Stomach (tissue), 9 donors: Measurements from ENCODE around the gene PRKCA. TPM values are rescaled to one million over a fixed set of nuclear protein-coding genes. Genes with fewer than 3 reads are reported as not detected.

ENCODE experiments used
- DNase-seq, 2 donors: peaks; one replicate each; pipeline versions ENCODE4 v3.0.0 to v3.0.0-alpha.2; 2013 to 2019
- H3K27ac ChIP-seq, 5 donors: fragments of 200-600 bp in 4 of 5; sonication (generic) in 4 of 5; one replicate each; pipeline ENCODE4 v1.5.1; 2013 to 2019; ENCODE audit warnings: mild to moderate bottlenecking in 1 of 5, moderate library complexity in 1 of 5
- H3K27me3 ChIP-seq, 3 donors: fragments of 200-600 bp; sonication (generic); one replicate each; pipeline ENCODE4 v1.5.1; 2017 to 2019; ENCODE audit warnings: mixed run types in 1 of 3
- H3K36me3 ChIP-seq, 4 donors: fragments of 200-600 bp; sonication (generic); 1 replicate in 3 of 4; 2 replicates in 1 of 4; pipeline ENCODE4 v1.5.1; 2016 to 2019
- H3K4me1 ChIP-seq, 4 donors: fragments of 200-600 bp; sonication (generic); one replicate each; pipeline ENCODE4 v1.5.1; 2016 to 2019
- H3K4me3 ChIP-seq, 4 donors: fragments of 200-600 bp; sonication (generic) in 3 of 4; one replicate each; pipeline ENCODE4 v1.5.1; 2016 to 2019; ENCODE audit warnings: mild to moderate bottlenecking in 1 of 4
- H3K9me3 ChIP-seq, 4 donors: fragments of 200-600 bp; sonication (generic); one replicate each; pipeline ENCODE4 v1.5.1; 2016 to 2019
- EP300 ChIP-seq: sonication (generic); formaldehyde crosslinking; IDR thresholded peaks from one replicate; pipeline ENCODE4 v1.6.1; 2017; ENCODE audit warnings: antibody characterized with exemption
- POLR2A ChIP-seq, 4 donors: fragments of 450-650 bp; IDR thresholded peaks; one replicate each; pipeline ENCODE4 v1.6.1; 2016; ENCODE audit warnings: antibody characterized with exemption in 4 of 4, control low read depth in 2 of 4, mild to moderate bottlenecking in 1 of 4, moderate library complexity in 1 of 4
- POLR2AphosphoS5 ChIP-seq, 3 donors: sonication (generic); formaldehyde crosslinking; IDR thresholded peaks; one replicate each; pipeline ENCODE4 v1.6.1; 2016; ENCODE audit warnings: antibody characterized with exemption in 3 of 3
- WGBS, 5 donors: extraction: QIAGEN DNeasy Blood & Tissue Kit in 3 of 5; methylation state at CpG; one replicate each; pipeline versions ENCODE4 v1.1.5 to v1.1.7; 2013 to 2018; 5-methylcytosine and 5-hydroxymethylcytosine counted together
- intact Hi-C: fragments of 100-400 bp; cut with DNase I; formaldehyde crosslinking; loops from one replicate; pipeline ENCODE4 v1.15.1; 2023; ENCODE audit warnings: low total_unique reads
- polyA plus RNA-seq, 3 donors: library from polyadenylated mRNA; stranded (reverse); fragments of 200-250 nt; gene quantifications; one replicate each; pipeline ENCODE4 v1.2.3, GENCODE V29; 2013
- total RNA-seq, 5 donors: library from RNA; depleted of rRNA; stranded (reverse); fragments of >200 nt; gene quantifications; one replicate each; pipeline versions ENCODE4 v1.1.0 to v1.2.3, GENCODE V29; 2014 to 2016
- TF ChIP-seq, protein P1 (sequence below), 7 experiments: fragments of 450-650 bp in 4 of 7; fragments of 200-600 bp in 3 of 7; sonication (generic) in 3 of 7; IDR thresholded peaks; one replicate each; pipeline ENCODE4 v1.5.1; 2016 to 2019; ENCODE audit warnings: antibody characterized with exemption in 7 of 7, control low read depth in 2 of 7, mild to moderate bottlenecking in 1 of 7
- donor health status: healthy with polysubstance abuse.
- donor health status: Bipolar disorder and iron deficiency.
- donor health status: healthy.

PRKCA gene
- total and polyA plus RNA-seq, 8 donors, result 2.1 to 41.1 (median 12.2) TPM

DNA sequence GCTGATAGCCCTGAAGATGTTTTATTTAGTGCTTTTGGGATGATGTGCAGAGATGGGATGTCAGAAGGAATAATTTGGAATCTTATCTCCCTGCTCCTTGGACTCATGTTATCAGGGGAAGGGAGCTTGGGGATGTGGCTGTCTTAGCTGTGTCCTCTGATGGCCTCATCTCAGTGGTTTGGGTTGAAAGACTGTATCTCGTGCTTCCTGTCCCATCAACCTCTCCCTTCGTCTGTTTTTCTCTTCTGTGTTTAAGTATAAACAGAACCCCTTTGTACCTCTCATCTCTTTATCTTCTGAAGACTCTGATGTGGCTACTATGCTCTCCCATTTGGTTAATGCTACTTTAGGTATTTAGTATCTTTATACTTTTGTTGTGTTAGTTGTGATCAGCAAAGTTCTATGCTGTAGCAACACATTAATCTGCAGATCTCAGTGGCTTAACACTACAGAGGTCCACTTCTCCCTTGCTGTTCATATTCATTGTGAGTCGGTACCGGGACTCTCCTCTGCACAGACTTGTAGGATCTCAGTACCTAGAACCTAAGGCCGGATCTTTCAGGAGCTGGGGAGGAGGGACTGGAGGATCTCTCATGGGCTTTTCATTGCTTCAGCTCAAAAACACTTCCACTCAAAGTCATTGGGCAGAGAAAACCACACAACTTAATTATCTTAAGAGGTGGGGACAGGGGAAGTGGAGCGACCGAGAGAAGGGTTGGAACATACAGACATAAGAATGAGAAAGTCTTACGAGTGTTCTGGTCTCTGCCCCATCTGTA is 28.8 kb downstream of the PRKCA start:
- Histone ChIP-seq H3K9me3 (no peaks in the 10 kb centered on the region), H3K36me3 (no peaks in the 10 kb centered on the region), H3K27me3 (no peaks in the 10 kb centered on the region), H3K27ac (peak overlapping the region in 1 of 5 donors; percentile 13), H3K4me1 (peaks cover 0 to 27% (median 12%) of the 10 kb centered on the region in 4 donors), H3K4me3 (no peak overlapping the region)
- intact Hi-C loops, result no loop called here
- TF ChIP-seq POLR2A (IDR thresholded peaks at IDR 0.05), result no peak
- TF ChIP-seq, protein P1, sequence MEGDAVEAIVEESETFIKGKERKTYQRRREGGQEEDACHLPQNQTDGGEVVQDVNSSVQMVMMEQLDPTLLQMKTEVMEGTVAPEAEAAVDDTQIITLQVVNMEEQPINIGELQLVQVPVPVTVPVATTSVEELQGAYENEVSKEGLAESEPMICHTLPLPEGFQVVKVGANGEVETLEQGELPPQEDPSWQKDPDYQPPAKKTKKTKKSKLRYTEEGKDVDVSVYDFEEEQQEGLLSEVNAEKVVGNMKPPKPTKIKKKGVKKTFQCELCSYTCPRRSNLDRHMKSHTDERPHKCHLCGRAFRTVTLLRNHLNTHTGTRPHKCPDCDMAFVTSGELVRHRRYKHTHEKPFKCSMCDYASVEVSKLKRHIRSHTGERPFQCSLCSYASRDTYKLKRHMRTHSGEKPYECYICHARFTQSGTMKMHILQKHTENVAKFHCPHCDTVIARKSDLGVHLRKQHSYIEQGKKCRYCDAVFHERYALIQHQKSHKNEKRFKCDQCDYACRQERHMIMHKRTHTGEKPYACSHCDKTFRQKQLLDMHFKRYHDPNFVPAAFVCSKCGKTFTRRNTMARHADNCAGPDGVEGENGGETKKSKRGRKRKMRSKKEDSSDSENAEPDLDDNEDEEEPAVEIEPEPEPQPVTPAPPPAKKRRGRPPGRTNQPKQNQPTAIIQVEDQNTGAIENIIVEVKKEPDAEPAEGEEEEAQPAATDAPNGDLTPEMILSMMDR (IDR thresholded peaks at IDR 0.05), result no peak
- no peak for TF ChIP-seq POLR2AphosphoS5 (IDR thresholded peaks at IDR 0.05)
- no peak for TF ChIP-seq EP300
- 71 to 80% (median 76%) methylated on average over 8 of the region's 8 CpGs for WGBS, 5 donors
- no peak for DNase-seq

DNA sequence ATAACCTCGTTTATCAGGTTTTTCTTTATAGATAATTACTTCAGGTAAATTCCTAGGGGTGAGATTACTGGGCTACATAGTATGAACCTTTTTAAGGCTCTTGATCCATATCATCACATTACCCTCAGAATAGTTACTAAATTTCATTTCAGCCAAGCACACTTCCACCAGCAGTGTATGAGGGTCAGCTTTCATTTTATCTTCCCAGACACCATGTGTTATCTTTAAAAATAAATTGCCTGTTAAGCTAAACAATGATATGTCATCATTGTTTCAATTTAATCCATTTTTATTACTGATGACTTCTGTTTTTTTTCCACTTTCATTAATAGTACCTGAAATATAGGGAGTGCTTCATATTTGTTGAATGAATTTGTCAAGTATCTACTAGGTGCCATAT is 33.4 kb downstream of the PRKCA start:
- peaks cover 19 to 48% (median 29%) of the 10 kb centered on the region in 4 donors for H3K4me1 ChIP-seq
- no peaks in the 10 kb centered on the region for H3K27me3 ChIP-seq
- WGBS, 5 donors, result 57 to 76% (median 73%) methylated on average over 1 of the region's 1 CpG
- no peaks in the 10 kb centered on the region for H3K9me3 ChIP-seq
- TF ChIP-seq POLR2A (IDR thresholded peaks at IDR 0.05), result no peak
- TF ChIP-seq, protein P1 (IDR thresholded peaks at IDR 0.05), result no peak
- TF ChIP-seq EP300, result no peak
- TF ChIP-seq POLR2AphosphoS5 (IDR thresholded peaks at IDR 0.05), result no peak
- no peak for DNase-seq
- no peak overlapping the region for H3K4me3 ChIP-seq
- intact Hi-C loops, result no loop called here
- H3K27ac ChIP-seq, result no peak overlapping the region
- no peaks in the 10 kb centered on the region for H3K36me3 ChIP-seq

DNA sequence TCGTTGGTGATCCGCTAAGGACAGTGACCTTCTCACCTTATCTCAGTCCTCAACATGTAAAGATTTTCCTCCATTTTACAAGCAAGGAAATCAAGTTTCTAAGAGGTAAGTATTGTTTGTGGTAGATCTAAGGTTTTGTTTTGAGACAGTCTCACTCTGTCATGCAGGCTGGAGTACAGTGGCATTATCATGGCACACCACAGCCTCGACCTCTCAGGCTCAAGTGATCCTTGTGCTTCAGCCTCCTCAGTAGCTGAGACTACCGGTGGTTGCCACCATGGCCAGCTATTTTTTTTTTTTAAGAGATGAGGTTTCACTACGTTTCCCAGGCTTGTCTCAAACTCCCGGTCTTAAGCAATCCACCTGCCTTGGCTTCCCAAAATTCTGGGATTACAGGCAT is 34.9 kb downstream of the PRKCA start:
- Histone ChIP-seq H3K4me1 (peaks cover 22 to 48% (median 37%) of the 10 kb centered on the region in 4 donors), H3K27ac (no peak overlapping the region), H3K36me3 (no peaks in the 10 kb centered on the region), H3K4me3 (no peak overlapping the region), H3K9me3 (no peaks in the 10 kb centered on the region), H3K27me3 (no peaks in the 10 kb centered on the region)
- 87 to 94% (median 89%) methylated on average over 6 of the region's 6 CpGs for WGBS, 5 donors
- no peak for DNase-seq
- TF ChIP-seq, protein P1 (IDR thresholded peaks at IDR 0.05), result no peak
- TF ChIP-seq EP300 (no peak), POLR2A (IDR thresholded peaks at IDR 0.05) (no peak), POLR2AphosphoS5 (IDR thresholded peaks at IDR 0.05) (no peak)
- intact Hi-C loops, result no loop called here

DNA sequence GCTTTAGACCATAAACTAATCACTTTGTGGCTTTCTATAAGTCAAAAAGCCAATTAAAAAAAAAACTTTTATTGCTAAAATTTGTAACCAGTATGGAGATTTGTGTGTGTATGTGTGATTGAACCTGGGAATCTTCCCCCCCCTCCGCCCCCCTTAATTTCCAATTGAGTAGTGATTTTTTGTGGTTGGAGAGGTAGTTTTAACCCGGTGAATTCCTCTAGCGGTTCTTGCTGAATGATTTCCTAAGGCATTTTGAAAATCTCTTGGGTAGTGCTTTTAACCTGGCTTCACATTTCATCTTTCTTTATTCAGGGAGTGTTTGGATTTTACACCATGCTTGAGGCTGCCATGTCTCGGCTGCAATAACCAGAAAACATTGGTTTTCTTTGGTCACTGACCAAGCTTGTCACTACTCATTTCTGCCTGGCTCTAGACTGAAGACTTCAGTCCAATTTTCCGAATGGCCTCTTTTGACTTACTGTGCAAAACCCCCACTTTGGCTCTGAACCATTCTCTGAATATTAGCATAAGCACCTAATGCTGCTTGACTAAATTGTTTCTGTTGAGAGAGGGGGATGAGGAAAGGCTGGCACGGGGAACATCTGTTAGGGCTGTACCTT is 35.6 kb downstream of the PRKCA start:
- Histone ChIP-seq H3K27ac (no peak overlapping the region), H3K36me3 (no peaks in the 10 kb centered on the region), H3K27me3 (no peaks in the 10 kb centered on the region), H3K9me3 (no peaks in the 10 kb centered on the region), H3K4me3 (no peak overlapping the region), H3K4me1 (peaks cover 22 to 48% (median 37%) of the 10 kb centered on the region in 4 donors)
- TF ChIP-seq, protein P1 (IDR thresholded peaks at IDR 0.05), result no peak
- TF ChIP-seq POLR2A (IDR thresholded peaks at IDR 0.05) (no peak), POLR2AphosphoS5 (IDR thresholded peaks at IDR 0.05) (no peak), EP300 (no peak)
- no peak for DNase-seq
- intact Hi-C loops, result no loop called here
- 69 to 89% (median 82%) methylated on average over 6 of the region's 6 CpGs for WGBS, 5 donors
